Stimulated activated CD8-positive, alpha-beta memory T cell treated with anti-CD3 and anti-CD28 coated beads, Interleukin-2, amount 100 ng/mL, for 1 hour (primary cell): ENCODE data around the gene UQCC2.

Source experiments
- DNase-seq, 2 donors: peaks; one replicate each; pipeline ENCODE4 v3.0.0-alpha.2; 2020; ENCODE audit warnings: low read depth in 2 of 2

UQCC2 gene

GRCh38 chr6:33690766-33691165 is 20.7 kb downstream of the UQCC2 start:
- DNase-seq = no peak

GRCh38 chr6:33689879-33690278 is 21.6 kb downstream of the UQCC2 start:
- no peak for DNase-seq

- DNase-seq = no peak
These were observed 22.4 kb downstream of the UQCC2 start for GRCh38 chr6:33689148-33689494.

GRCh38 chr6:33688451-33689147 is 22.9 kb downstream of the UQCC2 start:
- DNase-seq = no peak

GRCh38 chr6:33688006-33688405 is 23.5 kb downstream of the UQCC2 start:
- no peak for DNase-seq

GRCh38 chr6:33686981-33687975 is 24.2 kb downstream of the UQCC2 start:
- DNase-seq = no peak

- DNase-seq = no peak
These were observed 25.1 kb downstream of the UQCC2 start for GRCh38 chr6:33686225-33686924.

GRCh38 chr6:33685411-33686224 is 25.9 kb downstream of the UQCC2 start:
- DNase-seq = no peak

- no peak for DNase-seq
These were observed 26.5 kb downstream of the UQCC2 start for GRCh38 chr6:33684983-33685382.

GRCh38 chr6:33684428-33684896 is 27.0 kb downstream of the UQCC2 start:
- DNase-seq = no peak

GRCh38 chr6:33683576-33684427 is 27.7 kb downstream of the UQCC2 start:
- DNase-seq = no peak

GRCh38 chr6:33683051-33683571 is 28.4 kb downstream of the UQCC2 start:
- DNase-seq = no peak

GRCh38 chr6:33682341-33682740 is 29.2 kb downstream of the UQCC2 start:
- no peak for DNase-seq

GRCh38 chr6:33679761-33680160 is 31.7 kb downstream of the UQCC2 start:
- DNase-seq = no peak

GRCh38 chr6:33678932-33679490 is 32.5 kb downstream of the UQCC2 start:
- DNase-seq = no peak

- DNase-seq = no peak
These were observed 33.1 kb downstream of the UQCC2 start for GRCh38 chr6:33678233-33678931.

- DNase-seq = no peak
These were observed 33.8 kb downstream of the UQCC2 start for GRCh38 chr6:33677689-33678088.

- DNase-seq = no peak
These were observed 34.3 kb downstream of the UQCC2 start for GRCh38 chr6:33677143-33677660.
